SK-N-MC (cell line): ENCODE data around the gene SLC25A22.

Source experiments
- DNase-seq: peaks from one replicate; pipeline ENCODE4 v3.0.0-alpha.2; 2011; ENCODE audit warnings: low read depth, low spot score
- H3K27ac ChIP-seq: fragments of 200-600 bp; sonication (generic); 2 replicates; pipeline ENCODE4 v1.5.1; 2016; ENCODE audit warnings: mixed run types
- H3K36me3 ChIP-seq: fragments of 200-600 bp; sonication (generic); 2 replicates; pipeline ENCODE4 v1.6.1; 2017; ENCODE audit warnings: antibody characterized with exemption, low read length, mixed read lengths; ENCODE audit not compliant: insufficient read depth
- H3K4me3 ChIP-seq: fragments of 200-600 bp; sonication (generic); 2 replicates; pipeline ENCODE4 v1.5.1; 2016
- H3K9ac ChIP-seq: fragments of 200-600 bp; sonication (generic); 2 replicates; pipeline ENCODE4 v1.8.0; 2017; ENCODE audit warnings: mixed run types, mixed read lengths; ENCODE audit not compliant: insufficient read length
- H3K9me3 ChIP-seq: fragments of 200-600 bp; sonication (generic); 2 replicates; pipeline ENCODE4 v1.6.1; 2017; ENCODE audit warnings: low read depth, mild to moderate bottlenecking, antibody characterized with exemption, low read length, moderate library complexity, mixed read lengths
- EZH2 ChIP-seq: fragments of 200-600 bp; sonication (generic); IDR thresholded peaks from one replicate; pipeline ENCODE4 v1.6.1; 2017; ENCODE audit warnings: antibody characterized with exemption
- FOXP2 ChIP-seq: optimal IDR thresholded peaks from 2 replicates; pipeline ENCODE3; 2011; ENCODE audit warnings: mild to moderate bottlenecking, moderate library complexity; ENCODE audit not compliant: insufficient read depth; ENCODE audit errors: extremely low read length, control extremely low read depth
- POLR2AphosphoS5 ChIP-seq: IDR thresholded peaks from 2 replicates; pipeline ENCODE4 v1.6.1; 2012; ENCODE audit warnings: mild to moderate bottlenecking, low read depth, low read length, borderline replicate concordance

SLC25A22 gene

GRCh38 chr11:798093-798713 is at the start of gene SLC25A22:
SLC25A22 (minus strand) TSS chr11:798281; CDS start chr11:795006, 3,275 bp downstream.
- Histone ChIP-seq H3K27ac (peak within 1 kb of the TSS; percentile 89), H3K4me3 (peak within 1 kb of the TSS; percentile 94), H3K36me3 (no peaks in the 10 kb centered on the region; the same call in 1 of the 2 replicates), H3K9me3 (no peaks in the 10 kb centered on the region), H3K9ac (peak within 1 kb of the TSS; percentile 74)
- TF ChIP-seq FOXP2: no peak
- no peak; the same call in 1 of the 2 replicates for TF ChIP-seq POLR2AphosphoS5
- TF ChIP-seq EZH2: no peak
- DNase-seq: no peak

- Histone ChIP-seq H3K36me3 (no peaks in the 10 kb centered on the region), H3K9ac (no peak overlapping the region), H3K4me3 (no peak overlapping the region), H3K9me3 (no peaks in the 10 kb centered on the region), H3K27ac (no peak overlapping the region)
- TF ChIP-seq FOXP2 (no peak), POLR2AphosphoS5 (no peak), EZH2 (no peak)
- DNase-seq: no peak
Observed at GRCh38 chr11:847876-848275, 49.8 kb upstream of the SLC25A22 start.

GRCh38 chr11:846496-847098 is 48.5 kb upstream of the SLC25A22 start:
- H3K27ac ChIP-seq: peak overlapping the region; percentile 86; the same call in 1 of the 2 replicates
- no peaks in the 10 kb centered on the region for H3K36me3 ChIP-seq
- no peak overlapping the region for H3K9ac ChIP-seq
- TF ChIP-seq FOXP2: no peak
- no peak for TF ChIP-seq EZH2
- no peak for TF ChIP-seq POLR2AphosphoS5
- H3K4me3 ChIP-seq: no peak overlapping the region
- H3K9me3 ChIP-seq: no peaks in the 10 kb centered on the region
- DNase-seq: no peak

- Histone ChIP-seq H3K9ac (no peak overlapping the region), H3K4me3 (peak overlapping the region; percentile 25; the same call in 1 of the 2 replicates), H3K27ac (peak overlapping the region; percentile 86)
Observed at GRCh38 chr11:845872-846495, 47.9 kb upstream of the SLC25A22 start.

GRCh38 chr11:844693-845644 is 46.9 kb upstream of the SLC25A22 start:
- H3K36me3 ChIP-seq: peaks cover 6% of the 10 kb centered on the region
- H3K9me3 ChIP-seq: no peaks in the 10 kb centered on the region
- no peak overlapping the region for H3K9ac ChIP-seq
- peak overlapping the region; percentile 97 for H3K4me3 ChIP-seq
- TF ChIP-seq POLR2AphosphoS5: no peak
- TF ChIP-seq EZH2: no peak
- TF ChIP-seq FOXP2: no peak
- peak overlapping the region; percentile 86 for H3K27ac ChIP-seq
- DNase-seq: no peak

More at GRCh38 chr11:845872-846495, 47.9 kb upstream of the SLC25A22 start:
- no peaks in the 10 kb centered on the region for H3K36me3 ChIP-seq
- H3K9me3 ChIP-seq: no peaks in the 10 kb centered on the region
- TF ChIP-seq FOXP2 (no peak), POLR2AphosphoS5 (peak; percentile 18; the same call in 1 of the 2 replicates)
- DNase-seq: no peak

- H3K27ac ChIP-seq: peak overlapping the region; percentile 86
- H3K4me3 ChIP-seq: peak overlapping the region; percentile 97
- peak overlapping the region; percentile 95 for H3K9ac ChIP-seq
- no peak for DNase-seq
- peaks cover 15% of the 10 kb centered on the region for H3K36me3 ChIP-seq
- TF ChIP-seq POLR2AphosphoS5 (no peak; the same call in 1 of the 2 replicates), EZH2 (no peak), FOXP2 (peak; percentile 65)
- H3K9me3 ChIP-seq: no peaks in the 10 kb centered on the region
Observed at GRCh38 chr11:843818-844692, 46.0 kb upstream of the SLC25A22 start.

- H3K9ac ChIP-seq: peak overlapping the region; percentile 95
- no peak for DNase-seq
Observed at GRCh38 chr11:843086-843734, 45.1 kb upstream of the SLC25A22 start.

More at GRCh38 chr11:843086-843734, 45.1 kb upstream of the SLC25A22 start:
- H3K4me3 ChIP-seq: peak overlapping the region; percentile 97
- peaks cover 22% of the 10 kb centered on the region for H3K36me3 ChIP-seq
- H3K27ac ChIP-seq: peak overlapping the region; percentile 86
- H3K9me3 ChIP-seq: no peaks in the 10 kb centered on the region
- TF ChIP-seq FOXP2 (no peak), POLR2AphosphoS5 (no peak), EZH2 (no peak)
